HL-60 (cell line): ENCODE data around the gene MAP3K10.

ENCODE experiments used
- DNase-seq, 2 experiments: peaks; one replicate each; pipeline ENCODE4 v3.0.0-alpha.2; 2010 to 2020; ENCODE audit warnings: low read depth in 1 of 2, low spot score in 1 of 2
- H3K27ac ChIP-seq: fragments of 250-450 bp; sonication (Bioruptor Pico); replicated peaks from 2 replicates; pipeline ENCODE4 v1.5.1; 2020; ENCODE audit warnings: mild to moderate bottlenecking, moderate library complexity
- H3K27me3 ChIP-seq: fragments of 250-450 bp; sonication (Bioruptor Pico); 2 replicates; pipeline ENCODE4 v1.5.1; 2021; ENCODE audit warnings: mild to moderate bottlenecking, moderate library complexity; ENCODE audit not compliant: insufficient read depth, poor library complexity, severe bottlenecking
- H3K4me3 ChIP-seq: replicated peaks from 2 replicates; pipeline ENCODE4 v1.5.1; 2011; ENCODE audit warnings: mild to moderate bottlenecking, control low read depth, low read length; ENCODE audit not compliant: insufficient read depth
- CTCF ChIP-seq: IDR thresholded peaks from one replicate; pipeline ENCODE4 v1.5.1; 2011; ENCODE audit warnings: low read length, control low read depth, inconsistent platforms; ENCODE audit not compliant: insufficient read depth
- GABPA ChIP-seq: IDR thresholded peaks from 2 replicates; pipeline ENCODE4 v1.6.1; 2012; ENCODE audit warnings: low read depth
- POLR2AphosphoS5 ChIP-seq: IDR thresholded peaks from 2 replicates; pipeline ENCODE4 v1.6.1; 2012; ENCODE audit warnings: low read depth
- SPI1 ChIP-seq: IDR thresholded peaks from 2 replicates; pipeline ENCODE4 v1.6.1; 2012; ENCODE audit warnings: low read depth, mild to moderate bottlenecking, borderline replicate concordance
- TF ChIP-seq, protein P1 (sequence below): IDR thresholded peaks from 2 replicates; pipeline ENCODE4 v1.6.1; 2012; ENCODE audit warnings: low read depth; ENCODE audit not compliant: insufficient replicate concordance

Gene MAP3K10

DNA sequence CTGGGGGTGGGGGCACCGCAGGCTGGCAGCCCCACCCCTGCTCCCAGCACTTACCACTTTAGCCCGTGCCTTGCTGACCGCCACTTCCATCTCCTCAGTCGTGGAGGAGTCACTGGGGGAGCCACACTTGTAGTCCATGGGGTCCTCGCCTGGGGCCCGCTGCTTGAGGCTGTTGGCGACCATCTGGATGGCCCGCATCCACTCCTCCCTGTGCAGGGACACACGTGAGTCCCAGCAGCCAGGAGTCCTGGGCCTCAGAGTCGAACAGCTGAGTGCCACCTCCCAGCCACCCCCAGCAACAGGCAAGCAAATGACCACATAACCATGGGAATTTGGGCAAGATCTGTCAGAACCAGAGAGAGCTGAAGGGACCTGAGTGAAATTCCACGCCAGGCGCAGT, 51.3 kb downstream of the MAP3K10 start:
- no peaks in the 10 kb centered on the region for H3K27me3 ChIP-seq
- DNase-seq, result no peak
- no peak overlapping the region for H3K4me3 ChIP-seq
- TF ChIP-seq POLR2AphosphoS5, result no peak
- TF ChIP-seq, protein P1, sequence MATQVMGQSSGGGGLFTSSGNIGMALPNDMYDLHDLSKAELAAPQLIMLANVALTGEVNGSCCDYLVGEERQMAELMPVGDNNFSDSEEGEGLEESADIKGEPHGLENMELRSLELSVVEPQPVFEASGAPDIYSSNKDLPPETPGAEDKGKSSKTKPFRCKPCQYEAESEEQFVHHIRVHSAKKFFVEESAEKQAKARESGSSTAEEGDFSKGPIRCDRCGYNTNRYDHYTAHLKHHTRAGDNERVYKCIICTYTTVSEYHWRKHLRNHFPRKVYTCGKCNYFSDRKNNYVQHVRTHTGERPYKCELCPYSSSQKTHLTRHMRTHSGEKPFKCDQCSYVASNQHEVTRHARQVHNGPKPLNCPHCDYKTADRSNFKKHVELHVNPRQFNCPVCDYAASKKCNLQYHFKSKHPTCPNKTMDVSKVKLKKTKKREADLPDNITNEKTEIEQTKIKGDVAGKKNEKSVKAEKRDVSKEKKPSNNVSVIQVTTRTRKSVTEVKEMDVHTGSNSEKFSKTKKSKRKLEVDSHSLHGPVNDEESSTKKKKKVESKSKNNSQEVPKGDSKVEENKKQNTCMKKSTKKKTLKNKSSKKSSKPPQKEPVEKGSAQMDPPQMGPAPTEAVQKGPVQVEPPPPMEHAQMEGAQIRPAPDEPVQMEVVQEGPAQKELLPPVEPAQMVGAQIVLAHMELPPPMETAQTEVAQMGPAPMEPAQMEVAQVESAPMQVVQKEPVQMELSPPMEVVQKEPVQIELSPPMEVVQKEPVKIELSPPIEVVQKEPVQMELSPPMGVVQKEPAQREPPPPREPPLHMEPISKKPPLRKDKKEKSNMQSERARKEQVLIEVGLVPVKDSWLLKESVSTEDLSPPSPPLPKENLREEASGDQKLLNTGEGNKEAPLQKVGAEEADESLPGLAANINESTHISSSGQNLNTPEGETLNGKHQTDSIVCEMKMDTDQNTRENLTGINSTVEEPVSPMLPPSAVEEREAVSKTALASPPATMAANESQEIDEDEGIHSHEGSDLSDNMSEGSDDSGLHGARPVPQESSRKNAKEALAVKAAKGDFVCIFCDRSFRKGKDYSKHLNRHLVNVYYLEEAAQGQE, result no peak
- TF ChIP-seq SPI1, result no peak
- no peak for TF ChIP-seq CTCF
- no peak overlapping the region for H3K27ac ChIP-seq

- Histone ChIP-seq H3K27ac (no peak overlapping the region), H3K27me3 (no peaks in the 10 kb centered on the region), H3K4me3 (no peak overlapping the region)
- no peak for TF ChIP-seq POLR2AphosphoS5
- TF ChIP-seq CTCF, result no peak
- TF ChIP-seq GABPA, result no peak
- TF ChIP-seq SPI1, result no peak
- TF ChIP-seq, protein P1, result no peak
- no peak for DNase-seq
These were observed 52.0 kb downstream of the MAP3K10 start for GRCh38 chr19:40243181-40243580.

- DNase-seq, result no peak
- H3K27ac ChIP-seq, result no peak overlapping the region
- no peak overlapping the region for H3K4me3 ChIP-seq
- no peaks in the 10 kb centered on the region for H3K27me3 ChIP-seq
- no peak for TF ChIP-seq GABPA
- TF ChIP-seq CTCF, result no peak
- no peak for TF ChIP-seq SPI1
- TF ChIP-seq, protein P1, result no peak
- TF ChIP-seq POLR2AphosphoS5, result no peak
These were observed 53.5 kb downstream of the MAP3K10 start for GRCh38 chr19:40244579-40245317.
